Measurements from ENCODE around the gene KATNB1. TPM values are rescaled to one million over a fixed set of nuclear protein-coding genes. Genes with fewer than 3 reads are reported as not detected.
A peak's percentile ranks its signal among the peaks of the same experiment; 100 is the strongest.
"Not testable (repeated sequence)": the region's sequence is repeated elsewhere in the genome, so short reads cannot be mapped to it uniquely, and the experiment has no call there.

Gene KATNB1
- polyA plus RNA-seq, 4 donors, result 17.5 to 24.4 (median 20.7) TPM

DNA sequence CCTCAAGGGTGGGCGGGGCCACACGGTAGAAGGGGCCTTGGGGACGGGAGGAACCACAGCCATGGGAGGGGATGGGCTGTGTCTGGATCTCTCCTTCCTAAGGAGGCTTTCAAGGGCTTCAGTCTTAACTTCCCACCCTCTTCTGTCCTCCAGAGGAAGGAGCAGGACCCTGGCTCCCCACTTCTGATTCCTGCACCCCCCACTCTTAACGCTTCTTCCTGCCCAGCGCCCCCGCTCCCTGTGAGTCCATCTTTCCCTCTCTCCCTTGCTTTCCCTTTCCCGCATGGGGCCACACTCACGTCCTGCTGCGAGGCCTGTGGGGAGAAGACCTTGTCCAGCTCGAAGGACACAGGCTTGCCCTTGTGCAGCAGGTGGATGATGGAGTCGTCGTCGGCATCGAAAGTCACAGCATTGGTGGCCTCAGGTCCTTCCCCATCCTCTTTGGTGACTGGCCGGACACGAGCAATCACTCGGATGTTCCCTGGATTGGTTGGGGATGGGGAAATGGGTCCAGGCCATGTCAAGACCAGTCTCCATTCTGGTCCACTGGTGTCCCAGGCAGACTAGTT lies 29.7 kb downstream of the KATNB1 start:
- no peak for DNase-seq (ENCODE audit: low read depth in 4 of 4, low spot score in 3 of 4)

DNA sequence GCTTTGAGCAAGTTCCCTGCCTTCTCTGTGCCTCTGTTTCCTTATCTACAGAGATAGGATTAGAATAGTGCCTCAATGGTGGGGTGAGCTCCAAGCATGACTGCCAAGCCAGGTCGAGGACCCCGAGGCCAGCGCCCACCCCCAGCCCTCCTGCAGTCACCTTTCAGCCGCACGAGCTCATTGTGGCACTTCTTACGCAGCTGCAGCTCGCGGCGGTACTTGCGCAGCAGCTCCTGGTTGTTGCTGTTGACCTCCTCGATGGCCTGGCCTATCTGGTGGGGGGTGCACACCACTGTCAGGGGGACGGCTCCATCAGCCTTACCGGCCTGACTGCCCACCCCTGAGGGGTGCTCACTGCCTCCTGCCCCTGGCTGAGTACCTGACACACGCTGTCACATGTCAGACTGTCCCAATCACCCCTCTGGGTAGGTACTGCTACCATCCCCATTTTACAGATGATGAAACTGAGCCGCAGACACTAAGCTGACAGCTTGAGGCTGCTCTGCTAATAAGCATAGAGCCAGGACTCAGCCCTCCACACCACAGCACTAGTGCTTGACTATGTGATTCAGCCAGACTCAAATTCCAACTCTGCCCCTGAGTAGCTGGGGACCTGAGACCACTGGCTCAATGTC lies 31.3 kb downstream of the KATNB1 start:
- no peak for DNase-seq (ENCODE audit: low read depth in 4 of 4, low spot score in 3 of 4)

DNA sequence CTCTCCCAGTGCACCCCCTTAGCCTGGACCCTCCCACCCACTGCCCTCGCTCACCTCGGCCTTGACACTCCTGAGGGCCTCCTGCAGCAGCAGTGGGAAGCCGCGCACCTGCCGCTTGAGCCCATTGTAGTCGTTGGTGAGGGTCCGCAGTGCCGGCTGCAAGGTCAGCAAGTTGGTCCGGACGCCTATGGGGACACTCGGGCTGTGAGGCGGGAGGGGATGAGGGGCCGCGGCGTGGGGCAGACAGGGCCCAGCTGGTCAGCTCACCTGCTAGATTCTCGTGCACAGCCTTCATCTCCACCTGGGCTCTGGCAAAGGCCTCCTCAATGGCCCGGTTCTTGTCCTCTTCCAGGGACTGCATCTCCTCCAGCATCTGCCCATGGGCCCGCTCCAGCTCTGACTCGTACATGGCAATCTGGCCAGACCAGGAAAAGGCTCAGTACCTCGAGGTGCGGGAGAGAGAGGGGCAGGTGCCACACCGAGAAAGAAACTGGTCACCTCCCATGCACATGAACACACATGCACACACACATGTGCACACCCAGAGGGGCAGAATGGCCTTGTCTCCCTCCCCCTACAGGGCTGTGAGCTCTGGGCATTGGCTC lies 34.1 kb downstream of the KATNB1 start:
- DNase-seq (ENCODE audit: low read depth in 4 of 4, low spot score in 3 of 4), result no peak

DNA sequence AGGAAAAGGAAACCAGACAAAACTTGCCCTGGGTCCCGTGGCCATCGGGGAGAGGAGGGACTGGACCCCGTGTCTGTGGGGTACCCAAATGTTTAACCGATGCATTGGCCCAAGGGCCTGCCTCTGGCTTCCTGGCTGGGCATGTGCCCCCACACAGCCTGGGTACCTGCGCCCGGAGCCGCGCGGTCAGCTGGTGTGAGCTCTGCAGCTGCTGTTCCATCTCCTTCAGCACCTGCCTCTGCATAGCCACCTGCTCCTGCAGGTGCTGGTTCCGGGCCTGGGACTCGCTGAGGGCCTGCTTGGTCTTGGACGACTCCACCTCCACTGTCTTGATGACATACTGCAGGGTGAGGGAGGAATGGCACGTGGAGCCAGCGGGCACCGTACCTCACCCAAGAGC lies 34.8 kb downstream of the KATNB1 start:
- DNase-seq (ENCODE audit: low read depth in 4 of 4, low spot score in 3 of 4), result no peak

DNA sequence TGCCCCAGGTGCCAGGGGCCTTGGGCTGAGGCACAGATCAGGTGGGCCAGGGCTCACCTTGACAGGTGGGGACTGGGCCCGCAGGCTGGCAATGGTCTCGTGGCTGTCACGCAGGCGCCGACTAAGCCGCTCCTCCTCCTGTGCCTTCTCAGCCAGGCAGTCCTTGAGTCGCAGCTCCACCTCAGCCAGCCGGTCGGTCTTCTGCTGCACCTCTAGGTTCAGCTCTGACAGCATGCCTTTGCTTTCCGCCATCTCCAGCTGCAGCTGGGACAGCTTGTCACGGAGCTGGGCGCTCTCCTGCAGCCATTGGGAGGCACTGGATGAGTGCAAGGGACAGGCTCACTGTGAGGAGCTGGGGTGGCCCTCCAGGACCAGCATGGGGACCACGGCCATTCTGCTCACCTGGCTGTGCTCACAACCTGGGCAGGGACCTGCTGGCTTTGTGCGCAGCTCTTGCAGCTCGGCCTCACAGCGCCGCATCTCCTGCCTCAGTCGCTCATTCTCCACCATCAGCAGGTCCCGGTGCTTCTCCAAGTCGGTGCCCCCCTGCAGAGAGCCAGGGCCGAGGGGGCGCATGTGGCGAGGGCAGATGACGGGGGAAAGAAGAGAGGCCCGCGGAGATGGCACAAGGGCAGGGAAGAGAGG lies 35.7 kb downstream of the KATNB1 start:
- no peak for DNase-seq (ENCODE audit: low read depth in 4 of 4, low spot score in 3 of 4)

DNA sequence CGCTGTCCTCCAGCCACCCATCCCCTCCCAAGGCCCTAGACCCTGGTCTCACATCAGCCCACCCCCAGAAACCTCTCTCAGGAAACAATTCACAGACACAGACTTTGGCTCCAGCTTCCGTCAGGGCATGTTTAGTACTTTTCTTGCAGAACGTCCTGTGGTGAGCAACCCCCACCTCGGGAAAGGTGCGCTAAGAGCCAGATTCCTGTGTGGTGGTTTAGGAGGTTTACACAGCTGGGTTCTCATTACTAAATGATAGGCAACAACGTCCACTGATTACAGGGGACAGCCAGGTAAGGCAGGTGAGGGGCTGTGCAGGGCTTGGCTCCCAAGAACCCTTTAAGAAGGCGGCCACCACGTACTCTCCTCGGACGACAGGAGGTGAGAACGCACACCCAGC lies 37.4 kb downstream of the KATNB1 start:
- no peak for DNase-seq (ENCODE audit: low read depth in 4 of 4, low spot score in 3 of 4)

DNA sequence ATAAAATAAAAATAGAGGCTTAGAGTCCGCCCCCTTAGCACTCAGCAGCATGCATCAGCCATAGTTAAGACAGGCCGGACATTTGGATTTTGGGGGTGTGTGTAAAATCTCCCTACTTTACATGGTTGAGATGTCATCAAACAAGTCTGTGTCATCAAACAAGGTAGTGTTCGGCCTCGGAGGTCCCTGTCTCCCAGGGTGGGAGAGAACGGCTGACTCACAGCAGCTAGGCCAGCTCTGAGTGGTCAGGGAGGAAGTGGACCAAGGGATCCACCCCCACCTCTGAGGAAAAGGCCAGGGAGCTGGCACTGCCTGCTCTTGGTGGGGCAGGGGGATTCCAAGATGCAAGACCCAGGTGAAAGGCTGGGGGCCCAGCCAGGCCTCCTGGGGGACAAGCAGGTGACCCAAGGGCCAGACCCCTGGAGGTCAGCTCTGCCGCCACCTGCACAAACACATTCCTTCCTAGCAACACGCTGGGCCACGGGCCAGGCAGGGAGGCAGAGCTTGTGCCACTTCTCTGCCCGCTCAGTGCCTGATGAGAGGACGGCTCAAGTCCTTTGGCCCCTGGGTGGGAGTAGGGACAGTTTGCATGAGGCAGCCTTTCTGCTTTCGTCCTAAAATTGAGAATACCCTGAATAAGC lies 38.2 kb downstream of the KATNB1 start:
- DNase-seq (ENCODE audit: low read depth in 4 of 4, low spot score in 3 of 4), result no peak

DNA sequence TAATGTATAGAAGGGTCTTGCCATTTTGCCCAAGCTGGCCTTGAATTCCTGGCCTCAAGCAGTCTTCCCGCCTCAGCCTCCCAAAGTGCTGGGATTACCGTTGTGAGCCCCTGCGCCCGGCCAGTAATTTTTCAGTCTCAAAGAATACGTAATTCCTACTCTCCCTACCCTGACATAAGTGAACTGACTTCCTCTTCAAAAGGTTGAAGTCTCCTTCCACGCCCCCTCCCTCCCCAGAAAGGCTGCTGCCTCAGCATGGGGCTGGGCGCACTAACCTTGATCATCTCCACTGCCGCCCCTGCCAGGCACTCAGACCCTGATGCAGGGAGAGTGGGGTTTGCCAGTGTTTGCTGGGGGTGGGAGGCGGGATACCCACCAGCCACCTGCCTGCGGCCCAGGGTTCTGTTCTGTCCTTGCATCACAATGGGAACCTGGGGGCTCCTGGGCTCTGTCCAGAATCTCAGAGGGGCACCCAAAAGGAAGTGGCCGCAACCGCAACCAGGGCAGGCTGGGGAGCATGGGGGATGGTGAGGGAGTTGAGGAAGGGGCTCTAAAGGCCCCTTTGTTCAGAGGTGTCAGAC lies 39.2 kb downstream of the KATNB1 start:
- no peak for DNase-seq (ENCODE audit: low read depth in 4 of 4, low spot score in 3 of 4)

DNA sequence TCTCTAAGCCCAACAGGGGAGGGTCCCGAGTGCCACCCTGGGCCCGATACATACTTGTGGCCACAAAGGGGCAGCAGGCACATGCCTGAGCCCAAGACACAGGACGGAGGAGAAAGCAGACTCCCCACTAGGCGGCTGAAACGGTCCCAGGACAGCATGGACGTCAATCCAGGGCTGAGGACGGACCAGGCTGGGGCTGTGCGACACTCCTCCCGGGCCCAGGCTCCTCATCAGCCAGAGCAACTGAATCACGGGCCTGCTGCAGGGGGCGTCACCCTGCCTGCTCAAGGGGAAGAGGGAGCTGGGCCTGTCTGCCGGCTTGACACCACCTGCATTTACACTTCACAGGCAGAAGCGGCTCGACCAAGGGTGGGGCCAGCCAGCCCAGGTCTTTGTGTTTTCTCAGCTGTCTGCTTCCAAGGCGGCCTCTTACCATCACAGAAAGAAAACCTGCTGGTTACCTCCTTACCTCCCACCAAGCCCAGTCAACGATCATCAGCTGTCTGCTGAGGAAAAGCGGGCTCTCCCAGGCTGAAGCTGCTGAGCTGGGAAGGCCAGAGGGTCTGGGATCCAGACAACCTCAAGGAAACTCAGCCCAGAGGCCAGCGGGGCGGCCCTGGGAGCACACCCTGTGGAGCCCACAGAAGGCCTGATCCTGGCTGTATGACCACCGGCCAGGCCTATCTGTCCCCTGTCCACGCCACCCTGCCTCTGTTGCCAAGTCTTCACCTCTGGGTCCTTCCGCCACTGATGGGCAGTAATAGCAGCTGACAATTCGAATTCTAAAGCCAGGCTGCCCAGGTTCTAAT lies 40.3 kb downstream of the KATNB1 start:
- peak in 1 of 4 donors; percentile 40 for DNase-seq (ENCODE audit: low read depth in 4 of 4, low spot score in 3 of 4)

DNA sequence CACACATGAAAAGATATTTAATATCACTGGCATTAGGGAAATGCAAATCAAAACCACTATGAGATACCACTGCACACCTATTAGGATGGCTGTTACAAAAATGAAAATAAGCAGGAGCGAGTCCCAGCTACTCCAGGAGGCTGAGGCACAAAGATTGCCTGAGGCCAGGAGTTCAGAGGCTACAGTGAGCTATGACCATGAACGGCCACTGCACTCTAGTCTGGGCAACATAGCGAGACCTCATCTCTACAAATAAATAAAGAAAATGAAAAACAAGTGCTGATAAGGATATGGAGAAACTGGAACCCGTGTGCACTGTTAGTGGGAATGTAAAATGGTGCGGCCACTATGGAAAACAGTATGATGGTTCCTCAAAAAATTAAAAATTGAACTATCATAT lies 43.1 kb downstream of the KATNB1 start:
- no peak for DNase-seq (ENCODE audit: low read depth in 4 of 4, low spot score in 3 of 4)

- not testable (repeated sequence) for DNase-seq (ENCODE audit: low read depth in 4 of 4, low spot score in 3 of 4)
Observed at GRCh38 chr16:57779836-57780235, 44.3 kb downstream of the KATNB1 start.

DNA sequence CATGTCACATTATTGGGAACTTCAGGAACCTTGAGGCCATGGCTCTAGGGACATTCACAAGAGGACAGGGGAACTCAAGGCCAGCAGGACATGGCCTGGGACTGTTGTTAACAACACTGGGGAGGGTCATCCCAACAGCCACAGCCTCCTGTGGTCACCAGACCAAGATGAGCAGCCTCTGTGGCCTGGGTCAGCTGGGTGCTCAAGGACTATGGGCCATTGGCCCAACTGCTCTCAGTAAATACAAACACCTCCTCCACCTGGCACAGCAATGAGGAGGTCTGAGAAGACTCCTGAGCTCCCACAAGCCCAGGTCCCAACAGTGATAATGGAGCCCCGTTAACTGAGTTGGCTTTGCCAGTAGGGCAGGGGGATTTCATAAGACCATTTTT lies 45.8 kb downstream of the KATNB1 start:
- DNase-seq (ENCODE audit: low read depth in 4 of 4, low spot score in 3 of 4), result no peak

GRCh38 chr16:57781741-57782606 lies 46.4 kb downstream of the KATNB1 start:
- DNase-seq (ENCODE audit: low read depth in 4 of 4, low spot score in 3 of 4), result no peak

DNA sequence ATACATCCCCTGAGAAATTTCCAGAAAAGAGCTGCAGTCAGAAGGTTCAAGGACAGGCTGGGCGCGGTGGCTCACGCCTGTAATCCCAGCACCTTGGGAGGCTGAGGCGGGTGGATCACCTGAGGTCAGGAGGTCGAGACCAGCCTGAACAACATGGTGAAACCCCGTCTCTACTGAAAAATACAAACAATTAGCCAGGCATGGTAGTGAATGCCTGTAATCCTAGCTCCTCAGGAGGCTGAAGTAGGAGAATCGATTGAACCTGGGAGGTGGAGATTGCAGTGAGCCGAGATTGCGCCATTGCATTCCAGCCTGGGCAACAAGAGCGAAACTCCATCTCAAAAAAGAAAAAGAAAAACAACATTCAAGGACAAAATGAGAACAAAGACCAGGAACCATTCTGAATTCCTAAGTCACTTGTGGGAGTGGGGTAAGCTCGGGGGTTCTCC lies 47.1 kb downstream of the KATNB1 start:
- not testable (repeated sequence) for DNase-seq (ENCODE audit: low read depth in 4 of 4, low spot score in 3 of 4)

- DNase-seq (ENCODE audit: low read depth in 4 of 4, low spot score in 3 of 4), result no peak
Observed at GRCh38 chr16:57783116-57783515, 47.5 kb downstream of the KATNB1 start.

GRCh38 chr16:57783883-57784282 lies 48.3 kb downstream of the KATNB1 start:
- no peak for DNase-seq (ENCODE audit: low read depth in 4 of 4, low spot score in 3 of 4)

- DNase-seq (ENCODE audit: low read depth in 4 of 4, low spot score in 3 of 4), result no peak
Observed at GRCh38 chr16:57784334-57784733, 48.8 kb downstream of the KATNB1 start.

DNA sequence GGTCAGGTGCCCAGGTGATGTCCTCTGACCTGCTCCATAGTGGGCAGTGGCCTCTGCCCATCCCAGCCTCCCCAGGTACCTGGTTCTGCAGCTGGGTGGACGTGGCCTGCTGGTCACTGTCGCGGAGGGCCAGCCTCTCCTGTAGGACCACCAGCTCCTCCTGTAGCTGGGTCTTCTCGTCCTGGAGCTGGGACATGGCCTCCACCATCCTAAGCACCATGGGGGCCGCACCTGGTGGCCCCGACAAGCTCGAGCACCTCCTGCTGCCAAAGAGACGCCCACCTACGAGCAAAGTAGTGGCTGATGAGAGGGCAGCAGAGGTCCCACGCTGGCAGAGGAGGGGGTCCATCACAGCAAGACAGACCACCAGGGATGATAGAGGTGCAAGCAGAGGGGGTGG lies 49.8 kb downstream of the KATNB1 start:
- no peak for DNase-seq (ENCODE audit: low read depth in 4 of 4, low spot score in 3 of 4)

DNA sequence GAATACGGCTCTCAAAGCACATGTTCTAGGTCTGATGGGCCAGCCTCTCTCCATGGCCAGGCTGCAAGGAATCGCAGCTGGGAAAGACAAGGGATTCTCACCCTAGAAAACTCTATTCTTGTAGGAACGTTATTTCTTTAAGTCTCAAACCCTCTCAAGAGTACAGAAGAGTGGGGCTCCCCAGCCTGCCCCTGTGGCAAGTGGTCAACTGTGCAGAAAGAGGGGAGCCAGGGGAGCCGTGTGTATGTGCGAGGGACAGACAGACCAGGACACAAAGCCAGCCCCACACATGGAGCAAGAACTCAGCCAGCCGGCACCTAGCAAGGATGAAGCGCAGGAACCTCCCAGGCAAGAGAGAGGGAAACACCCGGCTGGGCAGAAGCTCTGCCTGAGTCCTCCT lies 50.4 kb downstream of the KATNB1 start:
- DNase-seq (ENCODE audit: low read depth in 4 of 4, low spot score in 3 of 4), result no peak

All from right renal pelvis (tissue), 4 donors.